Measurements from ENCODE around the gene ITPKA. TPM values are rescaled to one million over a fixed set of nuclear protein-coding genes. Genes with fewer than 3 reads are reported as not detected.

The ITPKA gene
- 10 to 100 TPM; 28.9 to 95.6 (median 93.9) TPM for total RNA-seq

DNA sequence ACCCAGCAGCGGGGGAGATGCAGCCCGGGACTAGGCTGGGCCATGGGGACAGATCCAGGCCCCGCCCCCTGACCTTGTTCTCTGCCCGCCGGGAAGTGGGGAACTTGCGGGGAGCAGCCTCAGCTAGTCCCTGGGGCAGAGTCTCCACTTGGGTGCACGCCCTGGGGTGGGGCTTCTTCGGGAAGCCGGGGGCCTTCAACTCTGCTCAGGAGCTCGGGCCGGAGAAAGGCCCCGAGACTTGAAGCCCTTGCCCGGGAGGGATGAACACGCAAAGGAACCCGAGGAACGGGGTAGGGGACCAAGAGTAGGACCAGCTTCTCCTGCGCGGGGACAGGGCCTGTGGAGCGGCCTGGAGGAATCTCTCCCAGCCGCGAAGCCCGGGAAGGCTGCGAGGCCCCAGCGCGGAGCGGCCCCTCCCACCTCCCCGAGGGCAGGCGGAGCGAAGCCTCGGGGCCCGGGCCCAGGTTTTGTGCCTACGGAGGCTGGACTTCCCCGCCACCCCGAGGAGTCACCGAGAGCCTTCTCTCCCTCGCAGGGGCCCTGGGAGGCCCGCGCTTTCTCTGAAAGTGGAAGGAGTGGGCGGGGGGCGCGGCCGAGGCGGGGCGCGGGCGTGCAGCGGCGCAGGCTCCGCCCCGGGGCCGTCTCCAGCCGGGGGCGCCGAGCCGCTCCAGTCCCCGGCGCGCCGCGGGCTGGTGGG, at the start of gene ITPKA:
ITPKA (plus strand) TSS at position 670 of the 697 bp plus-strand sequence. CDS start 54 bp downstream, outside the sequence.
- Histone ChIP-seq H3K27me3 (no peaks in the 10 kb centered on the region), H3K4me1 (peaks cover 3 to 37% (median 27%) of the 10 kb centered on the region in 4 donors), H3K4me3 (peak within 1 kb of the TSS; percentile 41 to 82 (median 64)), H3K9me3 (no peaks in the 10 kb centered on the region), H3K27ac (peak within 1 kb of the TSS; percentile 58 to 98 (median 76)), H3K36me3 (no peaks in the 10 kb centered on the region)
- TF ChIP-seq POLR2A (IDR thresholded peaks at IDR 0.05) = peak; percentile 59 to 85
- TF ChIP-seq, protein P1, sequence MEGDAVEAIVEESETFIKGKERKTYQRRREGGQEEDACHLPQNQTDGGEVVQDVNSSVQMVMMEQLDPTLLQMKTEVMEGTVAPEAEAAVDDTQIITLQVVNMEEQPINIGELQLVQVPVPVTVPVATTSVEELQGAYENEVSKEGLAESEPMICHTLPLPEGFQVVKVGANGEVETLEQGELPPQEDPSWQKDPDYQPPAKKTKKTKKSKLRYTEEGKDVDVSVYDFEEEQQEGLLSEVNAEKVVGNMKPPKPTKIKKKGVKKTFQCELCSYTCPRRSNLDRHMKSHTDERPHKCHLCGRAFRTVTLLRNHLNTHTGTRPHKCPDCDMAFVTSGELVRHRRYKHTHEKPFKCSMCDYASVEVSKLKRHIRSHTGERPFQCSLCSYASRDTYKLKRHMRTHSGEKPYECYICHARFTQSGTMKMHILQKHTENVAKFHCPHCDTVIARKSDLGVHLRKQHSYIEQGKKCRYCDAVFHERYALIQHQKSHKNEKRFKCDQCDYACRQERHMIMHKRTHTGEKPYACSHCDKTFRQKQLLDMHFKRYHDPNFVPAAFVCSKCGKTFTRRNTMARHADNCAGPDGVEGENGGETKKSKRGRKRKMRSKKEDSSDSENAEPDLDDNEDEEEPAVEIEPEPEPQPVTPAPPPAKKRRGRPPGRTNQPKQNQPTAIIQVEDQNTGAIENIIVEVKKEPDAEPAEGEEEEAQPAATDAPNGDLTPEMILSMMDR (IDR thresholded peaks at IDR 0.05) = no peak
- peak; percentile 65 to 97 (median 95) for DNase-seq

DNA sequence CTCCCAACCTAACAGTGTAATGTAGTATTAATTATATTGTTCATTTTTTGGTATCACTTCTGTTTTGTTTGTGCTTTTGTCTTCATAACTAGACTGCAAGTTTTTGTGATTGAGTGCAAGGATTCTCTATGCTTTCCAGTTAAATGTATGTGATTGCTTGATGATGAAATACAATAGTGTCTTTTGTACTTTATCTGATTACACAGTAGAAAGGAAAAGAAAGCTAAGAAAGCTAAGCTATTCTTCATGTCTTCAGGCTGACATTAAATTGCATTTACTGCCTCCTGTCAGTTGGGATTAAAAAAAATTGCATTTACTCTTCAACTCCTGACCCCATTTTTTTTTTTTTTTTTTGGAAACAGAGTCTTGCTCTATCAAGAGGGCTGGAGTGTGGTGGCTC, 48.3 kb upstream of the ITPKA start:
- Histone ChIP-seq H3K9me3 (no peaks in the 10 kb centered on the region), H3K4me1 (no peaks in the 10 kb centered on the region), H3K36me3 (peaks cover 0 to 27% (median 0%) of the 10 kb centered on the region in 3 donors)

DNA sequence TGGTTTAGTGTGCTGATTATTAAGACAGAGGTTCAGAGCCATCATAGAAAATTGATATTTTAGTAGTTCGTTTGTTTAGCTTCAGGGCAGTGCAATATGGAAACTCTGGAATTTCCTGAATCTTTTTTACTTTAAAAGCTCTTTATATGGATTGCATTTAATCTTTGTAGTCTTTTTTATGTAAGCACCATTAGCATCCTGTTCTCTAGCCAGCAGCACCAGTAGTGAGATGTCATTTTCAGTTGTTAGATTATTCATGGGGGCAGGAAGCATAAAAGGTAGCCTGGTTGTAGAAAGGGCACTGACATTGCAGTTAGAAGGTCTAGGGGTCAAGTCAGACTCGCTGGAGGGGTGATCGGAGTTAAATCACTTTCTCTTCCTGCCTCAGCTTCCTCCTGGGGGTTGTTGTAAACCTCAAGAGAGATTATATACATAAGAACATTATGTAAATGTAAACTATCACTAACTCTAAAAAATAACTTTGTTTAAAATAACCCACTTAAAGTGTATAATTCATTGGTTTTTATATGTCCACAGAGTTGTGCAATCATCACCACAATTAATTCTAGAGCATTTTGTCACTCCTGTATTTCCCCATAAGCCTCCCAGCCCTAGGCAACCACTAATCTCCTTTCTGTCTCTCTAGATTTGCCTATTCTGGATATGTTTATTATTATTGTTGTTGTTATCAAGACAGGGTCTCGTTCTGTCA, 31.4 kb upstream of the ITPKA start:
- no peaks in the 10 kb centered on the region for H3K9me3 ChIP-seq
- H3K27ac ChIP-seq = no peak overlapping the region
- DNase-seq = no peak
- H3K27me3 ChIP-seq = no peaks in the 10 kb centered on the region
- TF ChIP-seq POLR2A (IDR thresholded peaks at IDR 0.05) = no peak
- TF ChIP-seq, protein P1 (IDR thresholded peaks at IDR 0.05) = no peak
- no peaks in the 10 kb centered on the region for H3K4me1 ChIP-seq
- H3K4me3 ChIP-seq = no peak overlapping the region
- peaks cover 0 to 63% (median 3%) of the 10 kb centered on the region in 3 donors for H3K36me3 ChIP-seq

More for the DNA sequence above, 48.3 kb upstream of the ITPKA start:
- no peak for TF ChIP-seq POLR2A (IDR thresholded peaks at IDR 0.05)
- TF ChIP-seq, protein P1 (IDR thresholded peaks at IDR 0.05) = no peak
- Histone ChIP-seq H3K27ac (no peak overlapping the region), H3K27me3 (no peaks in the 10 kb centered on the region), H3K4me3 (no peak overlapping the region)
- no peak for DNase-seq

DNA sequence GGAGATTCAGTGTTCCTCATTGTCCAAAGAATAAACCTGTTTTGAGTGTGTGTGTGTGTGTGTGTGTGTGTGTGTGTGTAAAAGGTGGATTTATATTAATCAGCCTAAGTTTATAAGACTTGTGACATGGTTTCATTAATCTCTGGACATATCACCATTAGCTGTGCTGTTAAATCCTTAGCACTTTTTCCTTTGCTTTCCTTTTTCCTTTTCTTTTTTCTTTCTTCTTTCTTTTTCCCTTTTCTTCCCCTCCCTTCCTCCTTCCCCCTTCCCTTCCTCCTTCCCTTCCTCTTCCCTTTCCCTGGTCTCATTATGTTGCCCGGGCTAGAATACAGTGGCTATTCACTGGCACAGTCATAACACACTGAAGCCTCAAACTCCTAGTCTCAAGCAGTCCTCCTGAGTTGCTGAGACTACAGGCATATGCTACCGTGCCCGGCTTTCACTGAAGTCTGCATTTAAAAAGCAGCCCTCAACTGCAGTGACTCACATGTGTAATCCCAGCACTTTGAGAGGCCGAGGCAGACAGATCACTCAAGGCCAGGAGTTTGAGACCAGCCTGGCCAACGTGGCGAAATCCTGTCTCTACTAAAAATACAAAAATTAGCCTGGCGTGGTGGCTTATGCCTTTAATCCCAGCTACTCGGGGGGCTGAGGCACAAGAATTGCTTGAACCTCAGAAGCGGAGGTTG, 28.6 kb upstream of the ITPKA start:
- H3K27me3 ChIP-seq = no peaks in the 10 kb centered on the region
- H3K36me3 ChIP-seq = peaks cover 0 to 62% (median 0%) of the 10 kb centered on the region in 3 donors
- no peak overlapping the region for H3K27ac ChIP-seq
- no peaks in the 10 kb centered on the region for H3K4me1 ChIP-seq
- no peak overlapping the region for H3K4me3 ChIP-seq
- TF ChIP-seq POLR2A (IDR thresholded peaks at IDR 0.05) = no peak
- TF ChIP-seq, protein P1 (IDR thresholded peaks at IDR 0.05) = no peak
- peak in 1 of 3 donors; percentile 17 for DNase-seq
- no peaks in the 10 kb centered on the region for H3K9me3 ChIP-seq

DNA sequence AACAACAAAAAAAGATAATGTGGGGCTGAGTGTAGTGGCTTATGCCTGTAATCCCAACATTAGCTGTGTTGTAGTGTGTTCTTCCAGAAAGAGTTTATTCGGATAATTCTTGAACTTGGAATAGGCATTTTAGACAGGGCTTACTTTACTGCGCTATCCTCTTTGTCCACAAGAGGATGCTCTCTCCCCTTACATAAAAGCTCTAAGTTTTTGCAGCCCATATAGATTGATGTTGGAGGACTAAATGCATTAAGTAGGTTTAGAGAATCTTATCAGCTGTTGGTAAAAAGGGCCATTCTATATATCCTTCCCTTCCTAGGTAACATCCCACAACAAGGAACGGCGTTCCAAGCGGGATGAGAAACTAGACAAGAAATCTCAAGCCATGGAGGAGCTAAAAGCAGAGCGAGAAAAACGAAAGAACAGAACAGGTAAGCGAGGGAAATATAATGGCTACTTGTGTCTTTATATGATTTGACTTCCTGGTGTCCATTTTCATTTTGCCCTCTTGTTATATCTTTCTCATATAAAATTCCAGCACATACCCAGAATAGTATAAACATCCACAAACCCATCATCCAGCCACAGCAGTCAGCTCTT, 27.8 kb upstream of the ITPKA start:
- TF ChIP-seq, protein P1 (IDR thresholded peaks at IDR 0.05) = peak; percentile 25 to 98 (median 90)
- no peak for TF ChIP-seq POLR2A (IDR thresholded peaks at IDR 0.05)
- Histone ChIP-seq H3K27me3 (no peaks in the 10 kb centered on the region), H3K27ac (no peak overlapping the region), H3K9me3 (no peaks in the 10 kb centered on the region), H3K4me3 (no peak overlapping the region), H3K4me1 (no peaks in the 10 kb centered on the region), H3K36me3 (peaks cover 0 to 70% (median 0%) of the 10 kb centered on the region in 3 donors)
- DNase-seq = peak in 1 of 3 donors; percentile 44

Measured in Peyer's patch (tissue), 4 donors.